Gastroesophageal sphincter (tissue), 4 donors: ENCODE measurements around the gene SOX15. TPM values are rescaled to one million over a fixed set of nuclear protein-coding genes. Genes with fewer than 3 reads are reported as not detected.

Experiments used
- ATAC-seq: fragments of 150-250 bp; one replicate; pipeline ENCODE4 v1.9.1; 2016; ENCODE audit warnings: mild to moderate bottlenecking, moderate library complexity
- H3K27ac ChIP-seq, 4 donors: fragments of 200-600 bp; sonication (generic) in 3 of 4; 1 replicate in 3 of 4; 2 replicates in 1 of 4; pipeline ENCODE4 v1.5.1; 2016 to 2019
- H3K27me3 ChIP-seq: fragments of 200-600 bp; sonication (generic); one replicate; pipeline ENCODE4 v1.5.1; 2019
- H3K36me3 ChIP-seq, 2 donors: fragments of 200-600 bp; sonication (generic); one replicate each; pipeline ENCODE4 v1.5.1; 2019; ENCODE audit warnings: control low read depth in 1 of 2
- H3K4me1 ChIP-seq, 3 donors: fragments of 200-600 bp; sonication (generic); 1 replicate in 2 of 3; 2 replicates in 1 of 3; pipeline ENCODE4 v1.5.1; 2016 to 2019; ENCODE audit warnings: control low read depth in 2 of 3
- H3K4me3 ChIP-seq, 2 donors: fragments of 200-600 bp; sonication (generic); one replicate each; pipeline ENCODE4 v1.5.1; 2019; ENCODE audit warnings: mild to moderate bottlenecking in 1 of 2, moderate library complexity in 1 of 2
- H3K9me3 ChIP-seq, 3 donors: fragments of 200-600 bp; sonication (generic); one replicate each; pipeline ENCODE4 v1.5.1; 2017 to 2019; ENCODE audit warnings: control low read depth in 2 of 3
- CTCF ChIP-seq, 4 experiments: fragments of 200-600 bp in 2 of 4; fragments of 450-650 bp in 2 of 4; sonication (generic) in 1 of 4; IDR thresholded peaks; one replicate each; pipeline ENCODE4 v1.5.1; 2017 to 2019; ENCODE audit warnings: antibody characterized with exemption in 4 of 4, mild to moderate bottlenecking in 2 of 4, moderate library complexity in 2 of 4
- EP300 ChIP-seq: sonication (generic); formaldehyde crosslinking; IDR thresholded peaks from one replicate; pipeline ENCODE4 v1.6.1; 2017; ENCODE audit warnings: antibody characterized with exemption, mild to moderate bottlenecking
- POLR2A ChIP-seq, 2 donors: fragments of 450-650 bp; IDR thresholded peaks; one replicate each; pipeline ENCODE4 v1.6.1; 2017; ENCODE audit warnings: antibody characterized with exemption in 2 of 2, mild to moderate bottlenecking in 2 of 2, moderate library complexity in 1 of 2
- POLR2AphosphoS5 ChIP-seq: sonication (generic); formaldehyde crosslinking; IDR thresholded peaks from one replicate; pipeline ENCODE4 v1.6.1; 2017; ENCODE audit warnings: antibody characterized with exemption
- WGBS, 2 donors: methylation state at CpG; one replicate each; pipeline ENCODE4 v1.1.5; 2018; ENCODE audit warnings: low coverage in 1 of 2; 5-methylcytosine and 5-hydroxymethylcytosine counted together
- total RNA-seq, 4 donors: library from RNA; depleted of rRNA; stranded (reverse); fragments of >200 nt; gene quantifications; one replicate each; pipeline ENCODE4 v1.1.0, GENCODE V29; 2016

The SOX15 gene
- total RNA-seq, 4 donors from 2014 or later = 5.1 to 9.0 (median 5.9) TPM

- WGBS, 2 donors = 0% methylated on average over 7 of the region's 71 CpGs; no CpG with 5 or more reads in 1 of the 2 donors
- Histone ChIP-seq H3K27me3 (no peaks in the 10 kb centered on the region), H3K4me1 (peaks cover 0 to 52% (median 20%) of the 10 kb centered on the region in 3 donors), H3K36me3 (peaks cover 0 to 78% of the 10 kb centered on the region in 2 donors), H3K27ac (peak overlapping the region; percentile 84 to 100 (median 99)), H3K9me3 (no peaks in the 10 kb centered on the region), H3K4me3 (peak overlapping the region; percentile 49 to 95)
- ATAC-seq = peak; percentile 70
- peak in 1 of 2 donors; percentile 6 for TF ChIP-seq POLR2A (IDR thresholded peaks at IDR 0.05)
- no peak for TF ChIP-seq EP300
- TF ChIP-seq POLR2AphosphoS5 = peak; percentile 87
Measured at GRCh38 chr17:7573324-7574080, 16.4 kb downstream of the SOX15 start.

- peaks cover 0 to 75% of the 10 kb centered on the region in 2 donors for H3K36me3 ChIP-seq
- 0% methylated on average over 3 to 27 of the region's 73 CpGs for WGBS, 2 donors
- peak; percentile 99 for TF ChIP-seq POLR2AphosphoS5
- TF ChIP-seq EP300 = no peak
- TF ChIP-seq POLR2A (IDR thresholded peaks at IDR 0.05) = peak; percentile 98
- TF ChIP-seq CTCF (IDR thresholded peaks at IDR 0.05) = peak in 1 of 4 experiments; percentile 29
- H3K4me1 ChIP-seq = peaks cover 0 to 44% (median 20%) of the 10 kb centered on the region in 3 donors
- peak overlapping the region; percentile 84 to 100 (median 99) for H3K27ac ChIP-seq
- H3K27me3 ChIP-seq = no peaks in the 10 kb centered on the region
- H3K9me3 ChIP-seq = no peaks in the 10 kb centered on the region
- peak overlapping the region; percentile 49 to 95 for H3K4me3 ChIP-seq
- peak; percentile 96 for ATAC-seq
Measured at GRCh38 chr17:7572588-7573323, 17.1 kb downstream of the SOX15 start.

- WGBS, 2 donors = 0% methylated on average over 1 to 2 of the region's 11 CpGs
- peak overlapping the region; percentile 79 to 100 (median 94) for H3K27ac ChIP-seq
- H3K9me3 ChIP-seq = no peaks in the 10 kb centered on the region
- no peak for ATAC-seq
- peaks cover 0 to 75% of the 10 kb centered on the region in 2 donors for H3K36me3 ChIP-seq
- no peak for TF ChIP-seq POLR2AphosphoS5
- no peak for TF ChIP-seq EP300
- TF ChIP-seq POLR2A (IDR thresholded peaks at IDR 0.05) = no peak
- TF ChIP-seq CTCF (IDR thresholded peaks at IDR 0.05) = no peak
- H3K27me3 ChIP-seq = no peaks in the 10 kb centered on the region
- H3K4me1 ChIP-seq = peaks cover 0 to 40% (median 20%) of the 10 kb centered on the region in 3 donors
- H3K4me3 ChIP-seq = peak overlapping the region; percentile 14 to 95
Measured at GRCh38 chr17:7572338-7572587, 17.6 kb downstream of the SOX15 start.

- ATAC-seq = no peak
- Histone ChIP-seq H3K4me1 (peaks cover 0 to 21% (median 15%) of the 10 kb centered on the region in 3 donors), H3K27me3 (no peaks in the 10 kb centered on the region), H3K9me3 (no peaks in the 10 kb centered on the region), H3K4me3 (no peak overlapping the region), H3K36me3 (peaks cover 0 to 75% of the 10 kb centered on the region in 2 donors), H3K27ac (no peak overlapping the region)
- WGBS, 2 donors = 83 to 93% methylated on average over 1 to 3 of the region's 10 CpGs
- TF ChIP-seq POLR2A (IDR thresholded peaks at IDR 0.05) (no peak), EP300 (no peak), CTCF (IDR thresholded peaks at IDR 0.05) (no peak), POLR2AphosphoS5 (no peak)
Measured at GRCh38 chr17:7570351-7570750, 19.5 kb downstream of the SOX15 start.

- H3K4me3 ChIP-seq = no peak overlapping the region
- H3K4me1 ChIP-seq = peaks cover 0 to 16% (median 7%) of the 10 kb centered on the region in 3 donors
- no peaks in the 10 kb centered on the region for H3K27me3 ChIP-seq
- peaks cover 0 to 75% of the 10 kb centered on the region in 2 donors for H3K36me3 ChIP-seq
- WGBS, 2 donors = 68 to 73% methylated on average over 5 of the region's 5 CpGs
- no peaks in the 10 kb centered on the region for H3K9me3 ChIP-seq
- H3K27ac ChIP-seq = no peak overlapping the region
- ATAC-seq = no peak
- TF ChIP-seq POLR2AphosphoS5 = no peak
- no peak for TF ChIP-seq POLR2A (IDR thresholded peaks at IDR 0.05)
- no peak for TF ChIP-seq CTCF (IDR thresholded peaks at IDR 0.05)
- TF ChIP-seq EP300 = no peak
Measured at GRCh38 chr17:7569571-7569970, 20.3 kb downstream of the SOX15 start.
